ENCODE measurements around the gene NAALADL2.

DNA sequence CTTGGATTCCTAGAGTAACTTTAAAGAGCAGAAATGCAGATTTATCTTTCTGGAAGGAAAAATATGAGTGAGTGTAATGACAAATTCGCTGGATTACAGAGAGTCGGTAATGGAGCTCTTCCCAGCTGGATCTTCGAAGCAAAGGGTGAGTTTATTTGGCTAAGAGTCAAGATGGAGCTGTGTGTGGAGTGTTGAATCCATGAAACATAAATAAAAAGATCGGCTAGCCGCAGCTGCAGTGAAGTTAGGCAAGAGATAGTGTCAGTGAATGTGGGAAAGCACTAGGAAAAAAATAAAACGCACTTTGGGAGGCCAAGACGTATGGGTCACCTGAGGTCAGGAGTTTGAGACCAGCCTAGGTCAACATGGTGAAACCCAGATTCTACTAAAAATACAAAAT, 10.3 kb downstream of the NAALADL2 start:
- TF ChIP-seq, protein P1, sequence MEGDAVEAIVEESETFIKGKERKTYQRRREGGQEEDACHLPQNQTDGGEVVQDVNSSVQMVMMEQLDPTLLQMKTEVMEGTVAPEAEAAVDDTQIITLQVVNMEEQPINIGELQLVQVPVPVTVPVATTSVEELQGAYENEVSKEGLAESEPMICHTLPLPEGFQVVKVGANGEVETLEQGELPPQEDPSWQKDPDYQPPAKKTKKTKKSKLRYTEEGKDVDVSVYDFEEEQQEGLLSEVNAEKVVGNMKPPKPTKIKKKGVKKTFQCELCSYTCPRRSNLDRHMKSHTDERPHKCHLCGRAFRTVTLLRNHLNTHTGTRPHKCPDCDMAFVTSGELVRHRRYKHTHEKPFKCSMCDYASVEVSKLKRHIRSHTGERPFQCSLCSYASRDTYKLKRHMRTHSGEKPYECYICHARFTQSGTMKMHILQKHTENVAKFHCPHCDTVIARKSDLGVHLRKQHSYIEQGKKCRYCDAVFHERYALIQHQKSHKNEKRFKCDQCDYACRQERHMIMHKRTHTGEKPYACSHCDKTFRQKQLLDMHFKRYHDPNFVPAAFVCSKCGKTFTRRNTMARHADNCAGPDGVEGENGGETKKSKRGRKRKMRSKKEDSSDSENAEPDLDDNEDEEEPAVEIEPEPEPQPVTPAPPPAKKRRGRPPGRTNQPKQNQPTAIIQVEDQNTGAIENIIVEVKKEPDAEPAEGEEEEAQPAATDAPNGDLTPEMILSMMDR (IDR thresholded peaks at IDR 0.05), result no peak
- TF ChIP-seq POLR2A (IDR thresholded peaks at IDR 0.05; ENCODE audit: low read depth), result no peak
- no peak for TF ChIP-seq POLR2AphosphoS5 (IDR thresholded peaks at IDR 0.05)
